Karpas-422 (cell line): Measurements from ENCODE around the gene LHFPL6. TPM values are rescaled to one million over a fixed set of nuclear protein-coding genes. Genes with fewer than 3 reads are reported as not detected.

Source experiments
- DNase-seq: peaks from one replicate; pipeline ENCODE4 v3.0.0-alpha.2; 2015
- H2AFZ ChIP-seq: fragments of 200-600 bp; sonication (generic); 2 replicates; pipeline ENCODE4 v1.6.1; 2014; ENCODE audit warnings: antibody characterized with exemption, low read length, mixed read lengths
- H3K27ac ChIP-seq: fragments of 200-600 bp; sonication (generic); 2 replicates; pipeline ENCODE4 v1.5.1; 2014; ENCODE audit warnings: mild to moderate bottlenecking, low read length, moderate library complexity
- H3K27me3 ChIP-seq: fragments of 200-600 bp; sonication (generic); 2 replicates; pipeline ENCODE4 v1.6.1; 2014; ENCODE audit warnings: low read length, mixed read lengths
- H3K36me3 ChIP-seq: fragments of 200-600 bp; sonication (generic); 2 replicates; pipeline ENCODE4 v1.6.1; 2014; ENCODE audit warnings: low read length, mixed read lengths; ENCODE audit not compliant: insufficient read depth
- H3K4me1 ChIP-seq: fragments of 200-600 bp; sonication (generic); 2 replicates; pipeline ENCODE4 v1.6.1; 2014; ENCODE audit warnings: mild to moderate bottlenecking, low read length, mixed read lengths
- H3K4me2 ChIP-seq: fragments of 200-600 bp; sonication (generic); 2 replicates; pipeline ENCODE4 v1.6.1; 2014; ENCODE audit warnings: low read length, low read depth, mild to moderate bottlenecking; ENCODE audit not compliant: poor library complexity, severe bottlenecking
- H3K4me3 ChIP-seq: fragments of 200-600 bp; sonication (generic); 2 replicates; pipeline ENCODE4 v1.5.1; 2014; ENCODE audit warnings: mild to moderate bottlenecking, antibody characterized with exemption, low read length, mixed read lengths
- H3K79me2 ChIP-seq: fragments of 200-600 bp; sonication (generic); 2 replicates; pipeline ENCODE4 v1.6.1; 2014; ENCODE audit warnings: mild to moderate bottlenecking, low read length, mixed read lengths
- H3K9ac ChIP-seq: fragments of 200-600 bp; sonication (generic); 2 replicates; pipeline ENCODE4 v1.6.0; 2014; ENCODE audit warnings: low read length
- H3K9me2 ChIP-seq: fragments of 200-600 bp; sonication (generic), shearing (Covaris generic); replicated peaks from 2 replicates; pipeline ENCODE4 v1.6.0; 2014; ENCODE audit warnings: mild to moderate bottlenecking, low read length, moderate library complexity; ENCODE audit not compliant: insufficient read depth
- H3K9me3 ChIP-seq: fragments of 300-700, 200-600 bp; sonication (generic); 2 replicates; pipeline ENCODE4 v1.6.1; 2014; ENCODE audit warnings: low read length, mixed read lengths
- H4K20me1 ChIP-seq: fragments of 200-600 bp; sonication (generic); 2 replicates; pipeline ENCODE4 v1.6.1; 2014; ENCODE audit warnings: mild to moderate bottlenecking, antibody characterized with exemption, low read length, low read depth; ENCODE audit not compliant: insufficient read depth
- total RNA-seq: library from RNA; depleted of rRNA; stranded (reverse); fragments of >200 nt; shearing (Covaris generic); gene quantifications from 2 replicates; pipeline ENCODE4 v1.2.3, GENCODE V29; 2014; ENCODE audit warnings: low replicate concordance

Gene LHFPL6
- total RNA-seq, 1 experiment from 2014 or later = not detected

DNA sequence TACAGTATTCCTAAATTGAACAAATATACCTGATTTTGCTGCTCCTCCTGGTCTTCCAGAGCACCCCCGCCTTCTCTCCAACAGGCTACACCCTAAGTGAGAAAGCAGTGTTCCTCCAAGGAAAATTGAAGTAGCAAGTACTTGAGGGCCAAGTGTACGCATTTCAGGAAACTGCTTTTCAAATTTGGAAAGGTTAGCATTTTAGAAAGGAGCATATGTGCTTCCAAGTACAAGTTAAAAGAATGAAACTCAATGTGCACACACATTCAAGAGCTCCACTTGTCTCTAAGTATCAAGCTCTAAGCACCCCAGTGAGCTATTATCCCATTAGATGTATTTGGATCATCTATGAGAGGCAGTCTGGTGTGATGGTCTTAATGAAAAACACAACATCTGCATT lies 25.8 kb downstream of the LHFPL6 start:
- Histone ChIP-seq H3K36me3 (no peaks in the 10 kb centered on the region), H3K27me3 (no peaks in the 10 kb centered on the region), H3K4me3 (no peak overlapping the region), H3K9me2 (no peaks in the 10 kb centered on the region), H3K9me3 (no peaks in the 10 kb centered on the region), H3K79me2 (no peaks in the 10 kb centered on the region), H3K9ac (no peak overlapping the region), H3K4me1 (peaks cover 2% of the 10 kb centered on the region; the same call in 1 of the 2 replicates), H3K4me2 (no peak overlapping the region), H4K20me1 (no peaks in the 10 kb centered on the region), H3K27ac (no peak overlapping the region), H2AFZ (no peak overlapping the region)
- DNase-seq = no peak

DNA sequence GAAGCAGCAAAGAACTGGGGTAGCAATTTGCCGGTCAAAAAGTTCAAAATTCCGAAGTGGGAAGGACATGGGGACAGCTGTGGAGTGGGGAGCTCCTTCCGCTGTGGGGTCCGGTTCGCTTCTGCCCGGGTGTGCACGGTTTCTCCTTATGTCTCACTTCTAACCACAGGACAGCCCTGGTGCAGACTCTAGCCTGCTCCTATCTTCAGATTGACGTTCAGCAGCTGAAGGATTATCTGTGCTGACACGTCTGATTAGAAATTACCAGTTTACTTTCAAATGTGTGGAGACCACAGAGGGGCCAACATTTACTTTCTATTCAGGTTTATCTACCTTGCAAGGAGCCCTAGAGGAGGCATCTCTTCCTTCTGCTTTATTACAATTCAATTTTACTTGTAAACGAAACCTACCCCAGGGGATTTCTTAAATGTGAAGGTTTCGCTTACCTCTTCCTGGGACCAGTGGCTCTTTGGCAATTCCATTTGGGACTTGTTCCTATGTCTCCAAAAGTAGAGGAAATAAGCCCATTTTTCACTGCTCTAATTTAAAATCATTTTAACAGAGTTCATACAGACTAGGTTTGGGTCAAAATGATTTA lies 27.3 kb downstream of the LHFPL6 start:
- Histone ChIP-seq H3K79me2 (no peaks in the 10 kb centered on the region), H3K27me3 (no peaks in the 10 kb centered on the region), H3K4me1 (peaks cover 2% of the 10 kb centered on the region; the same call in 1 of the 2 replicates), H2AFZ (no peak overlapping the region), H3K9me2 (no peaks in the 10 kb centered on the region), H3K27ac (no peak overlapping the region), H3K36me3 (no peaks in the 10 kb centered on the region), H4K20me1 (no peaks in the 10 kb centered on the region), H3K4me3 (no peak overlapping the region), H3K9me3 (no peaks in the 10 kb centered on the region), H3K4me2 (no peak overlapping the region), H3K9ac (no peak overlapping the region)
- no peak for DNase-seq

DNA sequence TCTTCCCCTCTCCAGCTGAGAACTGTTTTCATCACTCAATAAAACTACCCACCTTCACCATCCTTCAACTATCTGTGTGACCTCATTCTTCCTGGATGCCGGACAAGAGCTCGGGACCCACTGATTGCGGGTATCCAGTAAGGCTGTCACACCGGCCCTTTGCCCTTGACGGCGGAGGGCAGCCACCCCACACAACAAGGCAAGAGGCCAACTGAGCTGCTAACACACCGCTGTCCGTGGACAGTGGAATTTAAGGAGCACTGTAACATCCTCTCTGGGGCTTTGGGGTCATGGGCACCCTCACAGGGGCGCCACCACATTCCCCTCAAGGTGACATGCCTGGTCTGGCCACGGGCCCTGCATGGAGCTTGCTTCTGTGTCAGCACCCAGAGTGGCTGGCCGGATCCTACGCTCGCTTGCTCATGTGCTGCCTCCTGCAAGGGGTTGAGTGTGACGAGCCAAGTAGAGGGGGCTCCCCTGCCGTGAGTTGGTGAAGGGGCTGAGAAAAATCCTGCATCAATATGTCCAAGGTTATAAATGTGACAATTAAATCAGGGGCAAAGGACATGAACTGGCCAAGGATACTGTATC lies 31.4 kb downstream of the LHFPL6 start:
- Histone ChIP-seq H3K9ac (no peak overlapping the region), H3K9me3 (no peaks in the 10 kb centered on the region), H3K79me2 (no peaks in the 10 kb centered on the region), H3K27me3 (no peaks in the 10 kb centered on the region), H4K20me1 (no peaks in the 10 kb centered on the region), H3K4me3 (no peak overlapping the region), H3K4me1 (peaks cover 2% of the 10 kb centered on the region; the same call in 1 of the 2 replicates), H2AFZ (no peak overlapping the region), H3K9me2 (no peaks in the 10 kb centered on the region), H3K4me2 (no peak overlapping the region), H3K27ac (no peak overlapping the region), H3K36me3 (no peaks in the 10 kb centered on the region)
- DNase-seq = no peak

DNA sequence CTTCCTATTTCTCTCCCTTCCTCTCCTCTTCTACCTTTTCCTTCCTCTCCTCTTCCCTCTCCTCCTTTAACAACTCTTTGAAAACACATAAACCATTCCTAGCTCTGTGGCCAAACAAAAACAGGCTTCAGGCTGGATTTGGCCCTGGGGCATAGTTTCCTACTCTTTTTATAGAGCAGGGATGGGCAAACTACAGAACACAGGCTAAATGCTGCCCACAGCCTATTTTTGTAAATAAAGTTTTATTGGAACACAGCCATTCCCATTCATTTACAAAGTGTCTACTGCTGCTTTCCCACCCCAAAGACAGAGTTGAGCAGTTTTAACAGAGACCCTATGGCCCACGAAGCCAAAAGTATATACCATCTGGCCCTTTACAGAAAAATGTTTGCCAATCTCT lies 35.4 kb downstream of the LHFPL6 start:
- DNase-seq = no peak
- Histone ChIP-seq H3K4me1 (no peaks in the 10 kb centered on the region), H3K9me3 (no peaks in the 10 kb centered on the region), H3K27ac (no peak overlapping the region), H3K36me3 (no peaks in the 10 kb centered on the region), H3K4me2 (no peak overlapping the region), H3K9me2 (no peaks in the 10 kb centered on the region), H4K20me1 (no peaks in the 10 kb centered on the region), H3K9ac (no peak overlapping the region), H3K79me2 (no peaks in the 10 kb centered on the region), H3K4me3 (no peak overlapping the region), H3K27me3 (no peaks in the 10 kb centered on the region), H2AFZ (no peak overlapping the region)

DNA sequence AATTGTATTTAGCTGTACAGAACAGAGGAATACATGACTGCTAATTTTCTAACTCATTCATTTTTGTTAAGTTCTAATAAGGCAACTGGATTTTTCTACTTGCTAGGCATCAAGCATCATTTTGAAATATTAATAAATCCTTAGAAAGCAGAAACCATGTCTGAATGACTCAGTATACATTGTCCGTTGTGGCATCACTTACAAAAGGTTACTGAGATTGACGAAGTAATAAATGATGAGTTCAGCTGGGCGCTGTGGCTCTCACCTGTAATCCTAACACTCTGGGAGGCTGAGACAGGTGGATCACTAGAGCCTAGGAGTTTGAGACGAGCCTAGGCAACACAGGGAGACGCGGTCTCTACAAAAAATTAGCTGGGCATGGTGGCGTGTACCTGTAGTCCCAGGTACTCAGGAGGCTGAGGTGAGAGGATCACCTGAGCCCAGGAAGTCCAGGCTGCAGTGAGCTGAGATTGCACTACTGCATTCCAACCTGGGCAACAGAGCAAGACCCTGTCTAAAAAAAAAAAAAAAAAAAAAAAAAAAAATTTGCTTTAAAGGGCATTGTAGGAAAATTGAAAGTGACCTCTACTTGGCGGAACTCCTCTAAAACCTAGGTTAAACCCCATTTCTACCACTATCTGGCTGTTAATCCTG lies 36.6 kb downstream of the LHFPL6 start:
- Histone ChIP-seq H3K4me3 (no peak overlapping the region), H3K4me2 (no peak overlapping the region), H3K9me2 (no peaks in the 10 kb centered on the region), H3K36me3 (no peaks in the 10 kb centered on the region), H3K9me3 (no peaks in the 10 kb centered on the region), H3K4me1 (no peaks in the 10 kb centered on the region), H3K9ac (no peak overlapping the region), H2AFZ (no peak overlapping the region), H3K27me3 (no peaks in the 10 kb centered on the region), H3K27ac (no peak overlapping the region), H3K79me2 (no peaks in the 10 kb centered on the region), H4K20me1 (no peaks in the 10 kb centered on the region)
- no peak for DNase-seq

DNA sequence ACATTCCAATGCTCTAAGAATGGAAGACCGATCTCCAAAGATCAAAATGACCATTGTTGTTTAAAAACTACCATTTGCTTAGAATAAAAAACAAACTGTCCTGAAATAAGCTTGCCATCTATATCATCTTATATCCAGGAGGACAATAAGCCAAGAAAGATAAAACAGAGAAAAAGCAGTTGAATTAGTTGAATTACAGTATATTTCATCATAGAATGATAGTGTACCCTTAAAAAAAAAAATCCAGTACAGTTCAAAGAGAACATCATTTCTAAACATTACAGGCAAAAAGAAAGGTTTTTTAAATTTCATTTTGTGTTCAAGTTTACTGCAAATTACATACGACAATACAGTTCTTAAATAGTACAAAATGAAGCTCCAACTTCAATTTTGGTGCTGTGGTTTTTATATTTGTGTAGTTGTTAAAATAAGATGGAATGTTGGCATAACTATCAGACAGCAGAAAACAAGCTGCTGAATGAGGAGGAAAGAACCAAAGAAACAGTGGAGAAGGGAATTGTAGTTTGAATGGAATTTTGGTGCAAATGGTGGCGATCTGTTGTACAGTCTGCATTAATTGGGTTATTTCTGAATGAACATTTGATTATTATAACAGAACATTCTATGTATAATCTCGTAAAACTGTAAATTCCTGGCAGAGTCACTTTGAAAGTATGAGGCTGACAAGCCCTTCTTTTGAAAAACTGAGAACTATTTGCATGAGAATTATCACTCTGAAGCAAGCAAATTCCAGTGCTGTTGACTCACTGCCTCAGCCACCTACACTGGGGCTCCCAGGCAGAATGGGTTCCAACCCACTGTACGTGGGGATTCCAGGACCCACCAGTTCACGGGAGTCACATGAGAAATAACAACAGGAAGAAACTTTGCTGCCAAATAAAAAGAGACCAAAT lies 37.7 kb downstream of the LHFPL6 start:
- Histone ChIP-seq H4K20me1 (no peaks in the 10 kb centered on the region), H3K9me2 (no peaks in the 10 kb centered on the region), H3K36me3 (no peaks in the 10 kb centered on the region), H3K9ac (no peak overlapping the region), H3K79me2 (no peaks in the 10 kb centered on the region), H3K27me3 (no peaks in the 10 kb centered on the region), H3K9me3 (no peaks in the 10 kb centered on the region), H3K27ac (no peak overlapping the region), H3K4me2 (no peak overlapping the region), H3K4me1 (no peaks in the 10 kb centered on the region), H2AFZ (no peak overlapping the region), H3K4me3 (no peak overlapping the region)
- DNase-seq = no peak

DNA sequence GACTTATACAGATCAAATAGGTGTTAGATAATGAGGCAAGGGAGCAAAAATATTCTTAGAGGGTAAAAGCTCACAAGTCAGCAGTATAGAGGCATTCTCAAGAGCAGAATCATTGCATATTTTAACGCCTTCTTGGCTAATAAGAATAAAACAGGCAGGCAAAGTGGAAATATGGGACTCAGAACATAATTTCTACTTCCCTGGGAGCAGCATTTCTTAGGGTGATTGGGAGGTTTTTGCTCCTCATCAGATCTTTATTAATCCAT lies 39.6 kb downstream of the LHFPL6 start:
- Histone ChIP-seq H3K27me3 (no peaks in the 10 kb centered on the region), H2AFZ (no peak overlapping the region), H3K4me2 (no peak overlapping the region), H3K9me3 (no peaks in the 10 kb centered on the region), H3K9ac (no peak overlapping the region), H4K20me1 (no peaks in the 10 kb centered on the region), H3K9me2 (no peaks in the 10 kb centered on the region), H3K79me2 (no peaks in the 10 kb centered on the region), H3K4me1 (no peaks in the 10 kb centered on the region), H3K27ac (no peak overlapping the region), H3K4me3 (no peak overlapping the region), H3K36me3 (no peaks in the 10 kb centered on the region)
- no peak for DNase-seq

DNA sequence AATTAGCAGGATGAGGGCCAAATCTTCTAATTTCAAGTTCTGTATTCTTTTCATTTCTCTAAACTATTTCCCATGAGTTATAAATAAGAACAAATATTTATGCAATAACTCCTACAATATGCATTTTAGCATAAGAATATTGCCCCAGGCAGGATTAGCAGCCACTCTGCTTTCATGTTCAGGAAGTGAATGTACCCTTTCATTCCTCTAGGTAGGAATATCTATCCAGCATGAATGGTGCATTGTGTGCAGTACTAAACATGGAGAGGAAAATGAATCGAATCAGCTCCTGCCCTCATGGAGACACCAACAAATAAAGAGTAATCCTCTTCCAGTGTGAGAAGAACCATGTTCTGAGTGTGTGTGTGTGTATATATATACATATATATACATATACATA lies 41.0 kb downstream of the LHFPL6 start:
- Histone ChIP-seq H3K9ac (no peak overlapping the region), H3K4me3 (no peak overlapping the region), H3K36me3 (no peaks in the 10 kb centered on the region), H3K9me3 (no peaks in the 10 kb centered on the region), H3K9me2 (no peaks in the 10 kb centered on the region), H3K4me1 (no peaks in the 10 kb centered on the region), H3K4me2 (no peak overlapping the region), H3K27me3 (no peaks in the 10 kb centered on the region), H4K20me1 (no peaks in the 10 kb centered on the region), H3K27ac (no peak overlapping the region), H2AFZ (no peak overlapping the region), H3K79me2 (no peaks in the 10 kb centered on the region)
- no peak for DNase-seq
